GM19099 (cell line): ENCODE measurements around the gene TNFSF4.

ENCODE experiments used
- POLR2A ChIP-seq: IDR thresholded peaks from 3 replicates; pipeline ENCODE4 v1.6.1; 2011; ENCODE audit warnings: low read depth; ENCODE audit not compliant: insufficient read length; ENCODE audit errors: extremely low read depth

The TNFSF4 gene

GRCh38 chr1:173148971-173149370 is 58.2 kb downstream of the TNFSF4 start:
- no peak for TF ChIP-seq POLR2A

GRCh38 chr1:173148545-173148944 is 58.6 kb downstream of the TNFSF4 start:
- no peak for TF ChIP-seq POLR2A

GRCh38 chr1:173140733-173141132 is 66.4 kb downstream of the TNFSF4 start:
- TF ChIP-seq POLR2A, result no peak

- no peak for TF ChIP-seq POLR2A
These were observed 67.4 kb downstream of the TNFSF4 start for GRCh38 chr1:173139706-173140105.

GRCh38 chr1:173137107-173137706 is 69.9 kb downstream of the TNFSF4 start:
- TF ChIP-seq POLR2A, result no peak

- no peak for TF ChIP-seq POLR2A
These were observed 72.3 kb downstream of the TNFSF4 start for GRCh38 chr1:173134800-173135199.

GRCh38 chr1:173134029-173134428 is 73.1 kb downstream of the TNFSF4 start:
- TF ChIP-seq POLR2A, result no peak
